ENCODE measurements around the gene ZBP1.

Gene ZBP1

GRCh38 chr20:57568960-57569359, 51.3 kb downstream of the ZBP1 start:
- Histone ChIP-seq H3K4me2 (ENCODE audit: low read depth, low read length, poor library complexity, severe bottlenecking) (no peak overlapping the region), H3K4me3 (ENCODE audit: low read length, poor library complexity, severe bottlenecking) (no peak overlapping the region), H3K9me2 (replicated peaks; ENCODE audit: low read depth, low read length) (no peaks in the 10 kb centered on the region), H3F3A (ENCODE audit: low read depth) (no peaks in the 10 kb centered on the region), H3K9ac (ENCODE audit: low read depth, low read length, poor library complexity, severe bottlenecking) (no peak overlapping the region), H2AFZ (ENCODE audit: low read length) (no peak overlapping the region), H3K36me3 (ENCODE audit: insufficient read depth, low read length) (no peaks in the 10 kb centered on the region), H4K20me1 (ENCODE audit: insufficient read depth, low read length, poor library complexity, severe bottlenecking) (no peaks in the 10 kb centered on the region), H3K27me3 (ENCODE audit: insufficient read depth, low read length, poor library complexity, severe bottlenecking) (no peaks in the 10 kb centered on the region), H3K79me2 (ENCODE audit: insufficient read depth, low read length) (no peaks in the 10 kb centered on the region), H3K4me1 (ENCODE audit: insufficient read depth, low read length, poor library complexity, severe bottlenecking) (no peaks in the 10 kb centered on the region), H3K9me3 (ENCODE audit: insufficient read depth, low read depth, low read length) (no peaks in the 10 kb centered on the region)
- TF ChIP-seq EZH2phosphoT487 (IDR thresholded peaks at IDR 0.05; ENCODE audit: borderline replicate concordance) (no peak), CTCF (conservative IDR thresholded peaks at IDR 0.05; ENCODE audit: low read length) (no peak)

GRCh38 chr20:57568088-57568896, 51.9 kb downstream of the ZBP1 start:
- Histone ChIP-seq H2AFZ (ENCODE audit: low read length) (no peak overlapping the region), H3F3A (ENCODE audit: low read depth) (no peaks in the 10 kb centered on the region), H3K79me2 (ENCODE audit: insufficient read depth, low read length) (no peaks in the 10 kb centered on the region), H3K4me3 (ENCODE audit: low read length, poor library complexity, severe bottlenecking) (no peak overlapping the region), H3K36me3 (ENCODE audit: insufficient read depth, low read length) (no peaks in the 10 kb centered on the region), H3K9me3 (ENCODE audit: insufficient read depth, low read depth, low read length) (no peaks in the 10 kb centered on the region), H3K4me2 (ENCODE audit: low read depth, low read length, poor library complexity, severe bottlenecking) (no peak overlapping the region), H3K27me3 (ENCODE audit: insufficient read depth, low read length, poor library complexity, severe bottlenecking) (no peaks in the 10 kb centered on the region), H3K9me2 (replicated peaks; ENCODE audit: low read depth, low read length) (no peaks in the 10 kb centered on the region), H3K4me1 (ENCODE audit: insufficient read depth, low read length, poor library complexity, severe bottlenecking) (no peaks in the 10 kb centered on the region), H4K20me1 (ENCODE audit: insufficient read depth, low read length, poor library complexity, severe bottlenecking) (no peaks in the 10 kb centered on the region), H3K9ac (ENCODE audit: low read depth, low read length, poor library complexity, severe bottlenecking) (no peak overlapping the region)
- no peak for TF ChIP-seq CTCF (conservative IDR thresholded peaks at IDR 0.05; ENCODE audit: low read length)
- no peak for TF ChIP-seq EZH2phosphoT487 (IDR thresholded peaks at IDR 0.05; ENCODE audit: borderline replicate concordance)

GRCh38 chr20:57567471-57568079, 52.7 kb downstream of the ZBP1 start:
- no peaks in the 10 kb centered on the region for H3F3A ChIP-seq (ENCODE audit: low read depth)
- no peaks in the 10 kb centered on the region for H4K20me1 ChIP-seq (ENCODE audit: insufficient read depth, low read length, poor library complexity, severe bottlenecking)
- H3K4me3 ChIP-seq (ENCODE audit: low read length, poor library complexity, severe bottlenecking) = no peak overlapping the region
- no peak overlapping the region for H3K4me2 ChIP-seq (ENCODE audit: low read depth, low read length, poor library complexity, severe bottlenecking)
- no peaks in the 10 kb centered on the region for H3K9me2 ChIP-seq (replicated peaks; ENCODE audit: low read depth, low read length)
- H3K9me3 ChIP-seq (ENCODE audit: insufficient read depth, low read depth, low read length) = no peaks in the 10 kb centered on the region
- no peak overlapping the region for H3K9ac ChIP-seq (ENCODE audit: low read depth, low read length, poor library complexity, severe bottlenecking)
- H3K4me1 ChIP-seq (ENCODE audit: insufficient read depth, low read length, poor library complexity, severe bottlenecking) = no peaks in the 10 kb centered on the region
- H3K36me3 ChIP-seq (ENCODE audit: insufficient read depth, low read length) = no peaks in the 10 kb centered on the region
- no peak overlapping the region for H2AFZ ChIP-seq (ENCODE audit: low read length)
- H3K27me3 ChIP-seq (ENCODE audit: insufficient read depth, low read length, poor library complexity, severe bottlenecking) = no peaks in the 10 kb centered on the region
- TF ChIP-seq EZH2phosphoT487 (IDR thresholded peaks at IDR 0.05; ENCODE audit: borderline replicate concordance) (no peak), CTCF (conservative IDR thresholded peaks at IDR 0.05; ENCODE audit: low read length) (no peak)
- no peaks in the 10 kb centered on the region for H3K79me2 ChIP-seq (ENCODE audit: insufficient read depth, low read length)

All from Loucy (cell line).